Body of pancreas (tissue), 4 donors: ENCODE measurements around the gene TTC28. TPM values are rescaled to one million over a fixed set of nuclear protein-coding genes. Genes with fewer than 3 reads are reported as not detected.
"Not testable (repeated sequence)": the region's sequence is repeated elsewhere in the genome, so short reads cannot be mapped to it uniquely, and the experiment has no call there.

Experiments
- ATAC-seq: fragments of 150-250 bp; one replicate; pipeline ENCODE4 v1.9.1; 2016
- DNase-seq, 4 donors: peaks; one replicate each; pipeline ENCODE4 v3.0.0-alpha.2; 2019
- H3K27ac ChIP-seq, 4 donors: fragments of 200-600 bp; sonication (generic); 1 replicate in 3 of 4; 2 replicates in 1 of 4; pipeline versions ENCODE4 v1.5.1 to v1.6.1; 2016 to 2019; ENCODE audit warnings: mild to moderate bottlenecking in 1 of 4, mixed read lengths in 1 of 4, moderate library complexity in 1 of 4
- H3K27me3 ChIP-seq, 2 donors: fragments of 200-600 bp; sonication (generic); one replicate each; pipeline ENCODE4 v1.6.0; 2016; ENCODE audit warnings: mild to moderate bottlenecking in 1 of 2
- H3K36me3 ChIP-seq, 2 donors: fragments of 200-600 bp; sonication (generic); replicated peaks in 1 of 2; 2 replicates each; pipeline ENCODE4 v1.5.1; 2016; ENCODE audit warnings: low read depth in 2 of 2; ENCODE audit not compliant: insufficient read depth in 1 of 2
- H3K4me1 ChIP-seq: fragments of 200-600 bp; sonication (generic); one replicate; pipeline ENCODE4 v1.6.0; 2016
- H3K4me3 ChIP-seq, 2 donors: fragments of 200-600 bp; sonication (generic); 1 replicate in 1 of 2; 2 replicates in 1 of 2; pipeline ENCODE4 v1.5.1; 2016 to 2019
- H3K9me3 ChIP-seq, 3 donors: fragments of 200-600 bp; sonication (generic); 1 replicate in 2 of 3; 2 replicates in 1 of 3; pipeline ENCODE4 v1.5.1; 2016
- CTCF ChIP-seq, 7 experiments: fragments of 450-650 bp in 4 of 7; fragments of 200-600 bp in 3 of 7; sonication (generic) in 3 of 7; IDR thresholded peaks; one replicate each; pipeline ENCODE4 v1.5.1; 2016 to 2019; ENCODE audit warnings: antibody characterized with exemption in 7 of 7
- POLR2A ChIP-seq, 3 donors: fragments of 450-650 bp; IDR thresholded peaks; one replicate each; pipeline ENCODE4 v1.6.1; 2016; ENCODE audit warnings: antibody characterized with exemption in 3 of 3, mild to moderate bottlenecking in 2 of 3
- WGBS, 2 donors: methylation state at CpG; one replicate each; pipeline ENCODE4 v1.1.5; 2017; 5-methylcytosine and 5-hydroxymethylcytosine counted together
- intact Hi-C: fragments of 100-400 bp; cut with DNase I; formaldehyde crosslinking; loops from one replicate; pipeline ENCODE4 v1.15.1; 2023
- total RNA-seq, 2 donors: library from RNA; depleted of rRNA; stranded (reverse); fragments of >200 nt; gene quantifications; one replicate each; pipeline ENCODE4 v1.1.0, GENCODE V29; 2016

The TTC28 gene
- total RNA-seq, 2 donors from 2014 or later = 21.0 to 87.3 TPM

GRCh38 chr22:28670161-28670560 lies 9.5 kb downstream of the TTC28 start:
- WGBS, 2 donors = 77 to 92% methylated on average over 4 of the region's 4 CpGs
- no peak overlapping the region for H3K4me3 ChIP-seq
- DNase-seq (no peak), ATAC-seq (no peak)
- no peaks in the 10 kb centered on the region for H3K36me3 ChIP-seq
- TF ChIP-seq POLR2A (IDR thresholded peaks at IDR 0.05) (no peak), CTCF (IDR thresholded peaks at IDR 0.05) (no peak)
- no peaks in the 10 kb centered on the region for H3K27me3 ChIP-seq
- H3K9me3 ChIP-seq = no peaks in the 10 kb centered on the region
- H3K27ac ChIP-seq = no peak overlapping the region
- H3K4me1 ChIP-seq = no peaks in the 10 kb centered on the region
- intact Hi-C loops = no loop called here

- DNase-seq = no peak
- no peak for ATAC-seq
- no peak overlapping the region for H3K27ac ChIP-seq
- no peaks in the 10 kb centered on the region for H3K4me1 ChIP-seq
- no peaks in the 10 kb centered on the region for H3K9me3 ChIP-seq
- intact Hi-C loops = no loop called here
- H3K4me3 ChIP-seq = no peak overlapping the region
- no peaks in the 10 kb centered on the region for H3K36me3 ChIP-seq
- no peaks in the 10 kb centered on the region for H3K27me3 ChIP-seq
- no peak for TF ChIP-seq CTCF (IDR thresholded peaks at IDR 0.05)
- TF ChIP-seq POLR2A (IDR thresholded peaks at IDR 0.05) = no peak
- 53 to 58% methylated on average over 2 of the region's 2 CpGs for WGBS, 2 donors
These were observed 10.3 kb downstream of the TTC28 start for GRCh38 chr22:28669387-28669786.

- intact Hi-C loops, H3K27me3 ChIP-seq, H3K9me3 ChIP-seq, DNase-seq, H3K4me3 ChIP-seq, ATAC-seq, H3K36me3 ChIP-seq, H3K27ac ChIP-seq, H3K4me1 ChIP-seq: not testable (repeated sequence)
- no CpG with 5 or more reads among the region's 13 CpGs for WGBS, 2 donors
These were observed 16.1 kb downstream of the TTC28 start for GRCh38 chr22:28663569-28663942.

GRCh38 chr22:28658448-28658847 lies 21.2 kb downstream of the TTC28 start:
- H3K27me3 ChIP-seq = no peaks in the 10 kb centered on the region
- DNase-seq (no peak), ATAC-seq (no peak)
- TF ChIP-seq POLR2A (IDR thresholded peaks at IDR 0.05) (no peak), CTCF (IDR thresholded peaks at IDR 0.05) (no peak)
- H3K27ac ChIP-seq = peak overlapping the region in 2 of 4 donors; percentile 6 to 73
- 58 to 67% methylated on average over 3 of the region's 3 CpGs for WGBS, 2 donors
- H3K4me1 ChIP-seq = peaks cover 27% of the 10 kb centered on the region
- no peaks in the 10 kb centered on the region for H3K36me3 ChIP-seq
- no peaks in the 10 kb centered on the region for H3K9me3 ChIP-seq
- no peak overlapping the region for H3K4me3 ChIP-seq
- intact Hi-C loops = no loop called here

- DNase-seq = no peak
- Histone ChIP-seq H3K4me3 (no peak overlapping the region), H3K27ac (no peak overlapping the region), H3K27me3 (no peaks in the 10 kb centered on the region), H3K4me1 (peaks cover 27% of the 10 kb centered on the region), H3K36me3 (no peaks in the 10 kb centered on the region), H3K9me3 (no peaks in the 10 kb centered on the region)
- intact Hi-C loops = no loop called here
- no peak for TF ChIP-seq POLR2A (IDR thresholded peaks at IDR 0.05)
- no peak for TF ChIP-seq CTCF (IDR thresholded peaks at IDR 0.05)
- WGBS, 2 donors = 63 to 74% methylated on average over 3 of the region's 3 CpGs
- no peak for ATAC-seq
These were observed 23.5 kb downstream of the TTC28 start for GRCh38 chr22:28656181-28656580.
